Astrocyte of the cerebellum (primary cell): ENCODE measurements around the gene SLC9A9.
"Not testable (repeated sequence)": the region's sequence is repeated elsewhere in the genome, so short reads cannot be mapped to it uniquely, and the experiment has no call there.

Experiments
- DNase-seq: peaks from one replicate; pipeline ENCODE4 v3.0.0-alpha.2; 2011; ENCODE audit warnings: low read depth
- H3K4me3 ChIP-seq: 2 replicates; pipeline ENCODE4 v1.5.1; 2011; ENCODE audit warnings: mild to moderate bottlenecking, low read depth, low read length, moderate library complexity
- CTCF ChIP-seq: IDR thresholded peaks from 2 replicates; pipeline ENCODE4 v1.5.1; 2012; ENCODE audit warnings: low read length, low read depth, moderate library complexity, mild to moderate bottlenecking; ENCODE audit errors: missing control alignments
- in situ Hi-C: cut with HindIII; loops from 2 replicates; pipeline ENCODE4 v1.10.0; 2017; ENCODE audit warnings: low sequenced_read_pairs

SLC9A9 gene

DNA sequence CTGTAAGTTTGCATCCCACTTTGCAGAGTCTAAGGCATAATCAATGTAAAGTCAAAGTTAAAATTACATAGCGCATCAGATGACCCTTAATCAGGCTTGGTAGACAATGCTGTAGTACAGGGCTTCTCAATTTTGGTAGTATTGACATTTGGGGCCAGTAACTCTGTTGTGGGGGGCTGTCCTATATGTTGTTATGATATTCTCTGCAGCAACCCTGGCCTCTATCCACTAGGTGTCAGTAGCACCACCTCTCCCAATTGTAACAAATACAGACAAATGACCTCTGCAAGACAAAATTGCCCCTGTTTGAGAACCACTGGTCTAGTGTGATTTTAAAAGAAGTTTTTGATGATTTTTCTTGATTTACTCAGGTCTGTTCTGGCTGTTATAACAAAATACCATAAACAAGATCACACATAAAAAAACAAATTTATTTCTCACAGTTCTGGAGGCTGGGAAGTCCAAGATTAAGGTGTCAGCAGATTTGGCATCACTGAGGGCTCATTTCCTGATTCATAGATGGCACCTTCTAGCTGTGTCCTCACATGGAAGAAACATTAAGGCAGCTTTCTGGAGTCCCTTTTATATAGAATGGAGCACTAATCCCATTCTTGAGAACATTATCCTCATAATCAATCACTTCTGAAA lies 37.6 kb upstream of the SLC9A9 start:
- in situ Hi-C loops = no loop called here
- no peak overlapping the region for H3K4me3 ChIP-seq
- peak; percentile 81 for TF ChIP-seq CTCF
- no peak for DNase-seq

- no peak overlapping the region for H3K4me3 ChIP-seq
- in situ Hi-C loops = no loop called here
- no peak for DNase-seq
- TF ChIP-seq CTCF = no peak
Observed at GRCh38 chr3:143884861-143885260, 36.6 kb upstream of the SLC9A9 start.

- in situ Hi-C loops = no loop called here
Observed at GRCh38 chr3:143883151-143883550, 34.9 kb upstream of the SLC9A9 start.

DNA sequence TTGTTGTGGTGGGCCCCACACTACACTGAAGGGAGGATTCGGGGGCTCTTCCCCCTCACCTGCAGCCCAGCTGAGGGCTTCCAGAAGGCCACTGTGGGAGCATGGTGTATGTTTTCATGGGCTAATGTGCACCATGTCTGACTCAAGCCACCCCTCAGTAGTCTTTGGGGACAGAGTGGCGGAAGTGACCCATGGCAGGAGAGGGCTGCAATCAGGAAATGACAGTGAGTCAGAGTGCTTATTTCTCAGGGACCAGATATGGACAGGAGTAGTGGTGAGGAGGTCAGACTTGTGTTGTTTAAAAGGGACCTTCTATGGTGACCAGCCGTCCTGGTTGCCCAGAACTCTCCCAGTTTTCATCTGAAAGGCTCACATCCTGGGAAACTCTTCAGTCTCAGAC lies 32.8 kb upstream of the SLC9A9 start:
- H3K4me3 ChIP-seq = no peak overlapping the region
- no peak for TF ChIP-seq CTCF
- in situ Hi-C loops = no loop called here
- no peak for DNase-seq

More at GRCh38 chr3:143883151-143883550, 34.9 kb upstream of the SLC9A9 start:
- TF ChIP-seq CTCF = no peak
- DNase-seq = no peak
- H3K4me3 ChIP-seq = no peak overlapping the region

- in situ Hi-C loops = no loop called here
- no peak for TF ChIP-seq CTCF
Observed at GRCh38 chr3:143875546-143875945, 27.3 kb upstream of the SLC9A9 start.

GRCh38 chr3:143873553-143873952 lies 25.3 kb upstream of the SLC9A9 start:
- in situ Hi-C loops, DNase-seq, H3K4me3 ChIP-seq: not testable (repeated sequence)

More at GRCh38 chr3:143875546-143875945, 27.3 kb upstream of the SLC9A9 start:
- H3K4me3 ChIP-seq = no peak overlapping the region
- no peak for DNase-seq

- TF ChIP-seq CTCF = no peak
- no peak overlapping the region for H3K4me3 ChIP-seq
- in situ Hi-C loops = loop anchor here (5.0 kb wide), 1 partner anchor 48 kb away; no protein-coding TSS in a partner anchor
- no peak for DNase-seq
Observed at GRCh38 chr3:143865302-143865701, 17.0 kb upstream of the SLC9A9 start.
